Sigmoid colon (tissue), 4 donors: ENCODE data around the gene JPH2.

Experiments used
- CTCF ChIP-seq, 4 experiments: fragments of 450-650 bp in 3 of 4; fragments of 200-600 bp in 1 of 4; IDR thresholded peaks; one replicate each; pipeline ENCODE4 v1.5.1; 2016 to 2019; ENCODE audit warnings: antibody characterized with exemption in 4 of 4, mild to moderate bottlenecking in 3 of 4, moderate library complexity in 2 of 4
- EP300 ChIP-seq, 4 donors: sonication (generic); formaldehyde crosslinking; IDR thresholded peaks; one replicate each; pipeline ENCODE4 v1.6.1; 2017; ENCODE audit warnings: antibody characterized with exemption in 4 of 4
- POLR2A ChIP-seq, 2 donors: fragments of 450-650 bp; IDR thresholded peaks; one replicate each; pipeline ENCODE4 v1.6.1; 2016; ENCODE audit warnings: antibody characterized with exemption in 2 of 2, mild to moderate bottlenecking in 2 of 2, moderate library complexity in 2 of 2
- POLR2AphosphoS5 ChIP-seq, 4 donors: sonication (generic); formaldehyde crosslinking; IDR thresholded peaks; one replicate each; pipeline ENCODE4 v1.6.1; 2017; ENCODE audit warnings: antibody characterized with exemption in 4 of 4

DNA sequence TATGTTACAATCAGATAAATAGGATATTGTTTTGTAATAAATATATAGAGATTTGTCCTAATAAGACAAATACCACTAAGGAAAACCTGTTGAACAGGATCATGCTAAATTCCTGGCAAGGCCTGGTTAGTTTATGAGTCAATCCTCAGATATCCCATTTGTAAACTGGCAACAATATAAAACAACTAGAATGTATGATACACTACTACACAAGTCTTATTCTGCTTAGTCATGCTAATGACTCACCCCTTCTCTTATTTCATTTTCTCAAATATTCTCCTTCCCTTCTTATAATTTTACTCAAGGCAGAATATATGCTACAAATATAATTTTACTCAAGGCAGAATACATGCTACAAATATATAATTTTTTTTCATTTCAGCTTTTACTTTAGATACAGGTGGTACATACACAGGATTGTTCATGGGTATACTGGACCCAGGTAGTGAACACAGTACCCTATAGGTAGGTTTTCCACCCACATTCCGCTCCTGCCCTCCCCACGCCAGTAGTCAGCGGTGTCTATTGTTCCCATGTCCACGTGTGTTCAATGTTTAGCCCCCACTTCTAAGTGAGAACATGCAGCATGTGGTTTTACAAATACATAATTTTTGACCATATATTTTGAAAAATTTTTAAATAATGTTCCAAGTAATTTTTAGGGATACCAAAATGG lies 17.3 kb upstream of the JPH2 start:
- TF ChIP-seq CTCF (IDR thresholded peaks at IDR 0.05) (no peak), POLR2A (IDR thresholded peaks at IDR 0.05) (no peak), EP300 (IDR thresholded peaks at IDR 0.05) (peak in 2 of 4 donors; percentile 19 to 42), POLR2AphosphoS5 (IDR thresholded peaks at IDR 0.05) (peak in 3 of 4 donors; percentile 51 to 68 (median 62))
